Measurements from ENCODE around the gene SPEF2. TPM values are rescaled to one million over a fixed set of nuclear protein-coding genes. Genes with fewer than 3 reads are reported as not detected.
"Not testable (repeated sequence)": the region's sequence is repeated elsewhere in the genome, so short reads cannot be mapped to it uniquely, and the experiment has no call there.

SPEF2 gene
- total RNA-seq, 1 donor from 2014 or later: 3.4 TPM

GRCh38 chr5:35853631-35854030 is 236.0 kb downstream of the SPEF2 start:
- H3K4me3 Mint-ChIP-seq (ENCODE audit: unreplicated experiment): no peak overlapping the region
- no peak for FAIRE-seq
- no peaks in the 10 kb centered on the region for H3K27me3 ChIP-seq (ENCODE audit: insufficient read depth, low read length)
- H3K9ac ChIP-seq (ENCODE audit: low read length): no peak overlapping the region
- H3K27ac ChIP-seq (ENCODE audit: low read depth, low read length): no peak overlapping the region
- no peaks in the 10 kb centered on the region for H3K9me3 ChIP-seq (ENCODE audit: insufficient read depth, low read depth, low read length)
- no peak overlapping the region for H3K4me3 ChIP-seq (ENCODE audit: insufficient read depth, low read depth, low read length)
- H3K4me1 ChIP-seq (ENCODE audit: insufficient read depth, low read length): peaks cover 18% of the 10 kb centered on the region
- H4K20me1 ChIP-seq (ENCODE audit: insufficient read depth, low read length): no peaks in the 10 kb centered on the region
- peaks cover 17% of the 10 kb centered on the region for H3K4me1 Mint-ChIP-seq (ENCODE audit: low read depth, unreplicated experiment)
- no peak overlapping the region for H3K4me2 ChIP-seq (ENCODE audit: low read length)
- H3K27ac Mint-ChIP-seq (ENCODE audit: unreplicated experiment): no peak overlapping the region
- no peak for DNase-seq (ENCODE audit: low read depth)
- H3K79me2 ChIP-seq (ENCODE audit: insufficient read depth, low read length): no peaks in the 10 kb centered on the region
- TF ChIP-seq EZH2 (IDR thresholded peaks at IDR 0.05; ENCODE audit: insufficient read depth, low read length): no peak
- TF ChIP-seq CTCF (IDR thresholded peaks at IDR 0.05; ENCODE audit: insufficient read depth, low read depth, low read length): no peak
- H3K27me3 Mint-ChIP-seq (ENCODE audit: low read depth, unreplicated experiment): no peaks in the 10 kb centered on the region
- H3K9me3 Mint-ChIP-seq (ENCODE audit: unreplicated experiment): no peaks in the 10 kb centered on the region
- H3K36me3 Mint-ChIP-seq (ENCODE audit: low read depth, unreplicated experiment): no peaks in the 10 kb centered on the region
- no peak overlapping the region for H2AFZ ChIP-seq (ENCODE audit: low read depth, low read length)
- no peaks in the 10 kb centered on the region for H3K36me3 ChIP-seq (ENCODE audit: insufficient read depth, low read length)

- Mint-ChIP-seq H3K27me3 (ENCODE audit: low read depth, unreplicated experiment) (no peaks in the 10 kb centered on the region), H3K9me3 (ENCODE audit: unreplicated experiment) (no peaks in the 10 kb centered on the region), H3K36me3 (ENCODE audit: low read depth, unreplicated experiment) (no peaks in the 10 kb centered on the region), H3K4me3 (ENCODE audit: unreplicated experiment) (no peak overlapping the region), H3K4me1 (ENCODE audit: low read depth, unreplicated experiment) (peaks cover 24% of the 10 kb centered on the region), H3K27ac (ENCODE audit: unreplicated experiment) (no peak overlapping the region)
- Histone ChIP-seq H3K4me2 (ENCODE audit: low read length) (no peak overlapping the region), H4K20me1 (ENCODE audit: insufficient read depth, low read length) (no peaks in the 10 kb centered on the region), H3K9me3 (ENCODE audit: insufficient read depth, low read depth, low read length) (no peaks in the 10 kb centered on the region), H3K27me3 (ENCODE audit: insufficient read depth, low read length) (no peaks in the 10 kb centered on the region), H3K27ac (ENCODE audit: low read depth, low read length) (no peak overlapping the region), H2AFZ (ENCODE audit: low read depth, low read length) (no peak overlapping the region), H3K79me2 (ENCODE audit: insufficient read depth, low read length) (no peaks in the 10 kb centered on the region), H3K9ac (ENCODE audit: low read length) (no peak overlapping the region), H3K36me3 (ENCODE audit: insufficient read depth, low read length) (no peaks in the 10 kb centered on the region), H3K4me1 (ENCODE audit: insufficient read depth, low read length) (peaks cover 25% of the 10 kb centered on the region), H3K4me3 (ENCODE audit: insufficient read depth, low read depth, low read length) (no peak overlapping the region)
- FAIRE-seq (no peak), DNase-seq (ENCODE audit: low read depth) (no peak)
- TF ChIP-seq CTCF (IDR thresholded peaks at IDR 0.05; ENCODE audit: insufficient read depth, low read depth, low read length) (no peak), EZH2 (IDR thresholded peaks at IDR 0.05; ENCODE audit: insufficient read depth, low read length) (no peak)
Observed at GRCh38 chr5:35854248-35854647, 236.6 kb downstream of the SPEF2 start.

GRCh38 chr5:35855187-35855586 is 237.5 kb downstream of the SPEF2 start:
- Mint-ChIP-seq H3K27me3 (ENCODE audit: low read depth, unreplicated experiment) (no peaks in the 10 kb centered on the region), H3K4me3 (ENCODE audit: unreplicated experiment) (no peak overlapping the region), H3K4me1 (ENCODE audit: low read depth, unreplicated experiment) (peaks cover 28% of the 10 kb centered on the region), H3K36me3 (ENCODE audit: low read depth, unreplicated experiment) (no peaks in the 10 kb centered on the region), H3K9me3 (ENCODE audit: unreplicated experiment) (no peaks in the 10 kb centered on the region), H3K27ac (ENCODE audit: unreplicated experiment) (no peak overlapping the region)
- no peaks in the 10 kb centered on the region for H3K79me2 ChIP-seq (ENCODE audit: insufficient read depth, low read length)
- H3K4me1 ChIP-seq (ENCODE audit: insufficient read depth, low read length): peaks cover 32% of the 10 kb centered on the region
- FAIRE-seq (no peak), DNase-seq (ENCODE audit: low read depth) (no peak)
- H3K27ac ChIP-seq (ENCODE audit: low read depth, low read length): no peak overlapping the region
- TF ChIP-seq CTCF (IDR thresholded peaks at IDR 0.05; ENCODE audit: insufficient read depth, low read depth, low read length) (no peak), EZH2 (IDR thresholded peaks at IDR 0.05; ENCODE audit: insufficient read depth, low read length) (no peak)
- no peak overlapping the region for H2AFZ ChIP-seq (ENCODE audit: low read depth, low read length)
- no peaks in the 10 kb centered on the region for H3K27me3 ChIP-seq (ENCODE audit: insufficient read depth, low read length)
- H3K9me3 ChIP-seq (ENCODE audit: insufficient read depth, low read depth, low read length): no peaks in the 10 kb centered on the region
- H3K4me3 ChIP-seq (ENCODE audit: insufficient read depth, low read depth, low read length): no peak overlapping the region
- H4K20me1 ChIP-seq (ENCODE audit: insufficient read depth, low read length): no peaks in the 10 kb centered on the region
- no peaks in the 10 kb centered on the region for H3K36me3 ChIP-seq (ENCODE audit: insufficient read depth, low read length)
- H3K4me2 ChIP-seq (ENCODE audit: low read length): no peak overlapping the region
- H3K9ac ChIP-seq (ENCODE audit: low read length): no peak overlapping the region

GRCh38 chr5:35856186-35856764 is 238.6 kb downstream of the SPEF2 start:
- not testable (repeated sequence) for H3K79me2 ChIP-seq (ENCODE audit: insufficient read depth, low read length); H3K4me3 ChIP-seq (ENCODE audit: insufficient read depth, low read depth, low read length); FAIRE-seq; H3K9me3 Mint-ChIP-seq (ENCODE audit: unreplicated experiment); H3K27me3 Mint-ChIP-seq (ENCODE audit: low read depth, unreplicated experiment); H3K27me3 ChIP-seq (ENCODE audit: insufficient read depth, low read length); H4K20me1 ChIP-seq (ENCODE audit: insufficient read depth, low read length); H2AFZ ChIP-seq (ENCODE audit: low read depth, low read length); H3K9me3 ChIP-seq (ENCODE audit: insufficient read depth, low read depth, low read length); DNase-seq (ENCODE audit: low read depth); H3K36me3 Mint-ChIP-seq (ENCODE audit: low read depth, unreplicated experiment); H3K36me3 ChIP-seq (ENCODE audit: insufficient read depth, low read length)
- peak overlapping the region; percentile 57 for H3K9ac ChIP-seq (ENCODE audit: low read length)
- peaks cover 32% of the 10 kb centered on the region for H3K4me1 ChIP-seq (ENCODE audit: insufficient read depth, low read length)
- Mint-ChIP-seq H3K4me1 (ENCODE audit: low read depth, unreplicated experiment) (peaks cover 31% of the 10 kb centered on the region), H3K27ac (ENCODE audit: unreplicated experiment) (peak overlapping the region; percentile 77), H3K4me3 (ENCODE audit: unreplicated experiment) (peak overlapping the region; percentile 70)
- H3K27ac ChIP-seq (ENCODE audit: low read depth, low read length): peak overlapping the region; percentile 70
- H3K4me2 ChIP-seq (ENCODE audit: low read length): peak overlapping the region; percentile 77

All from astrocyte (in vitro differentiated cells and primary cell).